ENCODE data around the gene UVRAG. TPM values are rescaled to one million over a fixed set of nuclear protein-coding genes. Genes with fewer than 3 reads are reported as not detected.
A peak's percentile ranks its signal among the peaks of the same experiment; 100 is the strongest.
"Not testable (repeated sequence)": the region's sequence is repeated elsewhere in the genome, so short reads cannot be mapped to it uniquely, and the experiment has no call there.

UVRAG gene
- total RNA-seq, 1 experiment from 2014 or later = 18.0 TPM

- DNase-seq (ENCODE audit: low read depth) = no peak
Measured at GRCh38 chr11:75874684-75875341, 59.8 kb downstream of the UVRAG start.

DNA sequence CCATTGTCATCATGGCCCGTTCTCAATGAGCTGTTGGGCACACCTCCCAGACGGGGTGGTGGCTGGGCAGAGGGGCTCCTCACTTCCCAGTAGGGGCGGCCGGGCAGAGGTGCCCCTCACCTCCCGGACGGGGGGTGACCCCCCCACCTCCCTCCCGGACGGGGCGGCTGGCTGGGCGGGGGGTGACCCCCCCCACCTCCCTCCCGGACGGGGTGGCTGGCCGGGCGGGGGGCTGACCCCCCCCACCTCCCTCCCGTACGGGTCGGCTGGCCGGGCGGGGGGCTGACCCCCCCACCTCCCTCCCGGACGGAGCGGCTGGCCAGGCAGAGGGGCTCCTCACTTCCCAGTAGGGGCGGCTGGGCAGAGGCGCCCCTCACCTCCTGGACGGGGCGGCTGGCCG, 62.3 kb downstream of the UVRAG start:
- not testable (repeated sequence) for DNase-seq (ENCODE audit: low read depth)

DNA sequence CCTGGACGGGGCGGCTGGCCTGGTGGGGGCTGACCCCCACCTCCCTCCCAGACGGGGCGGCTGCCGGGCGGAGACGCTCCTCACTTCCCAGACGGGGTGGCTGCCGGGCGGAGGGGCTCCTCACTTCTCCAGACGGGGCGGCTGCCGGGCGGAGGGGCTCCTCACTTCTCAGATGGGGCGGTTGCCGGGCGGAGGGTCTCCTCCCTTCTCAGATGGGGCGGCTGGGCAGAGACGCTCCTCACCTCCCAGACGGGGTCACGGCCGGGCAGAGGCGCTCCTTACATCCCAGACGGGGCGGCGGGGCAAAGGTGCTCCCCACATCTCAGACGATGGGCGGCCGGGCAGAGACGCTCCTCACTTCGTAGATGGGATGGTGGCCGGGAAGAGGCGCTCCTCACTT, 62.9 kb downstream of the UVRAG start:
- not testable (repeated sequence) for DNase-seq (ENCODE audit: low read depth)

DNA sequence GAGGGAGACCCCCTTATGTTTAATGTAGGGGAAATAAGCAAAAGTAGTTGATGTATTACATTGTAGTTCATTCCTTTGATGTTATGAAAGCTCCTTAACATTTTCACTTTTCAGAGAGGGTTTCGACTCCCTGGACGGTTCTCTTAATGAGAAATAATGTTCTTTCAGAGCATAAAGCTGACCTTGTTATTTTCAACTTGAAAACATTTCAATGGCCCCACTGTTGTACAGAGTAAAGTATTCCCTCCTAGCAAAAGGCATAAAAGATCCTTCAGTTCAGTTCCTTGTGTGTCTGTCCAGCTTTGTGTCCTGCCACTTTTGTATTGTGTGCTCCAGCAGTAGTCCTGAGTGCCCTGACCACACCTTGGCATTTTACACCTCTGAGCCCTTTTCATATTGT, 63.9 kb downstream of the UVRAG start:
- no peak for DNase-seq (ENCODE audit: low read depth)

- DNase-seq (ENCODE audit: low read depth) = no peak
Measured at GRCh38 chr11:75879737-75880136, 64.7 kb downstream of the UVRAG start.

- DNase-seq (ENCODE audit: low read depth) = not testable (repeated sequence)
Measured at GRCh38 chr11:75880343-75880742, 65.3 kb downstream of the UVRAG start.

DNA sequence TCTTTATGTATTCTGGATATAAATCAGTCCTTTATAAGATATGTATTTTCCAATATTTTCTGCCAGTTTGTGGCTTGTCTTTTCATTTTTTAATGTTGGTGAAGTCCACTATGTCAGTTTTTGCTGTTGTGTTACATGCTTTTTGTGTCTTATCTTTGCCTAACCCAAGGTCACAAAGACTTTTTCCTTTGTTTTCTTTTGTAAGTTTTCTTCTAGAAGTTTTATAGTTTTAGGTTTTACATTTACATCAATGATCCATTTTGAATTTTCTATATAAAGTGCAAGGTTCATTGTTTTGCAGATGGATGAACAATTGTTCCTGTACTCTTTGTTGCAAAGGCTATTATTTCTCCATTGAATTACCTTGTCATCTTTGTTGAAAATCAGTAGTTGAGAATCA, 69.3 kb downstream of the UVRAG start:
- no peak for DNase-seq (ENCODE audit: low read depth)

DNA sequence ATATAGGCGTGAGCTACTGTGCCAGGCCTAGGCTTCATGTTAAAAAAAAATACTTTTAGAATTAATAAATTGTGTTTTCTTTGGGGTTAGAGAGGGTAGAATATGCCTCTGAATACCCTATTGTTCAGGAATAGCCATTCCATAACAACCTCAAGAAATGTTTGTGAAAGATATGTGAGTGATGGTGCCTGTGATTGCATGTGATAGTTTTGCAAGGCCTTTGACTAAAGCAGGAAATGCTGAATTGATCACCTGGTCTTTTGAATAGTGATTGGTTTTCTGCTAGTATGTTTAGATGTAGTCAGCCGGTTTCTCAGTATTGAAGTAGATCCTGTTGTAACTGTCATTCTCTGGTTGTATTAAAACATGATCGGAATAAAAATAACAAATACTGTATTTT, 73.4 kb downstream of the UVRAG start:
- no peak for DNase-seq (ENCODE audit: low read depth)

DNA sequence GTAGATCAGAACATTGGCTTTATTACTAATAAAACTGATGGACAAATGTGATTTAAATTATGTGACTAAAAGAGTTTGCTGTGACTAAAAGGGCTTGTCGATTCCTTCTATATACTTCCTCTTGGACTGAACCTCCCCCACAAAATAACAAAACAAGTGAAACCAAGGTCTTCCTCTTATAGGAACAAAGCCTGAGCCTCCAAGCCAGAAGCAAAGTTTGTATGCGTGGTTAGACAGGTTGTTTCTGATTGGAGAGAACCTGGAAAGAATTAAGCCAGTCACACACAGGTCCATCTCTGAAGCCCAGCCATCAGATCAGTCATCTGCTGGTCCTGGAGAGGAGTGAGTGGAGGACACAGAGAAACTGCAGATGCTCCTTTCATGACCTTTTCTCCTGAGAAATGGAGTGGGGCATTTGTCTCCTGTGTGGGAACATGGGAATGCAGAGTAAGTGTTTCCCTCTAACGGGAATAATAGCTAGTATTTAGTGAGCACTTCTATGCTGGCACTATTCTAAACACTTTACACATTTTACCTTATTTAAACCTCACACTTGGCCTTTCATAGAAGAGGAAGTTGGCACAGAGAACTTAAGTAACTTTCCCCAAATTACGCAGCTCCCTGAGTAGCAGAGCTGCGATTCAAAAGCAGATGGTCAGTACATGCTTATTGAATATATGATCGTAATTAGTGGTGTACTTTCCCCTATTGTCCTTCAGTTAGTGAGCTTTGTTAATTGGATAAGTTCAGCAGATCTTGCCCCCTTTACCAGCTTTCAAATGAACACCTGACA, 77.1 kb downstream of the UVRAG start:
- DNase-seq (ENCODE audit: low read depth) = no peak

DNA sequence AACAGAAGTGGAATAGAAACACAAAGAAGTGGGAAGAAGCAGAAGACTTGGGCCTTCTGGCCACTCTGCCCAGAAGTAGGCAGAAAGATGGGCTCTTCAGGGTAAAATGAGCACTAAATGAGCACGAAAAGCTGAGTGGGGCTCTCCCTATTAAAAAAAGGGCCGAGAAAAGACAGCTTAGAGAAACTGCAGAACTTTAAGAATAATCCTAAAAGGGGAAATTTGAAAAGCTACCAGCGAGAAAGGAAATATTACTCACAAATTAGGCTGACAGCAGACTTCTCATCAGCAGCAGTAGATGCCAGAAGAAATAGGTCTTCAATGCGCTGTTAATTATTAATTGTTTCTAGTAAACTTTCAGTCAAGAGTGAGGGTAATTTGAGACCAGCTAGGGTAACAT, 78.2 kb downstream of the UVRAG start:
- no peak for DNase-seq (ENCODE audit: low read depth)

DNA sequence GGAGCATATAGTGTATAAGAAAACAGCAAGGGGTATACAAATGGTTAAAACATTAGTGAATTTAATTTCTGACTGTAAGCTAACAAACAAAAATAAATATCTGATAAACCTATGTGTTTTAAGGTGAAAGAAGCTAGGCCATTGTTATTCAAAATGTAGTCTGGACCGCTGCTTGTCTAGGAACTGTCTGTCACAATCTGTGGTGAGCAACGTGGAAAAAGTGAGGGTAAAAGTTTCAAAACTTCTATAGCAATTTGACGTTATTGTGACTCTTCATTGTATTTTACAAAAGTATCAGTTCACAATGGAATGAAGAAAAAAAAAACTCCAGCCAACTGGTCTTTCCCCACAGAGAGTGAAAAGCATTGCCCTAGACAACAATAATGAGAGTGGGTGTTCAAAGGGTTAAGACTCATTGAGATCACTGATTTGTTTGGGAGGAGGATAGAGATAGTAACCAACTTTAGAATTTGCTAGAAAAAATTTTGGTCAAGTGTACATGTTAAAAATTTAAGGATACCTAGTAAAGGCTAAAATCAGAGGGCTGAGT, 79.1 kb downstream of the UVRAG start:
- no peak for DNase-seq (ENCODE audit: low read depth)

GRCh38 chr11:75896843-75897419, 81.9 kb downstream of the UVRAG start:
- DNase-seq (ENCODE audit: low read depth) = peak; percentile 48

GRCh38 chr11:75898871-75899270, 83.9 kb downstream of the UVRAG start:
- no peak for DNase-seq (ENCODE audit: low read depth)

GRCh38 chr11:75899806-75900205, 84.8 kb downstream of the UVRAG start:
- DNase-seq (ENCODE audit: low read depth) = no peak

DNA sequence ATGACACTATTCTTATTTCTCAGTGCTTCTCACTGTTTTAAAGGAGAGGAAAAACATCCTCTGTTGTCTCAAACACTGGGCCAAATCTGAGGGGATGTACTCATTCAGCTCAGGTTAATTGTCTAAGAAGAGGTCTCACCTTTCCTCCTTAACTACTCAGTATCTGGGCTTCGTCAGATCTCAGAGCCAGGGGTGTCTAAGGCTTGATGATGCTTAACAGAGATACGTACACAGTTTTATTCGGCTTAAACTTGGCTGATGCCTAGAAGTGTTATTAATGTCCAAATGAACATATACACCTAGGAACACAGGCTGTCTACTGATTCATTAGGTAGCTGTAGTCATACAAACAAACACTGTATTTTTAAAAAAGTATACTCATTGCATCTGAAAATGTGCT, 85.8 kb downstream of the UVRAG start:
- DNase-seq (ENCODE audit: low read depth) = no peak

GRCh38 chr11:75902631-75903030, 87.6 kb downstream of the UVRAG start:
- no peak for DNase-seq (ENCODE audit: low read depth)

DNA sequence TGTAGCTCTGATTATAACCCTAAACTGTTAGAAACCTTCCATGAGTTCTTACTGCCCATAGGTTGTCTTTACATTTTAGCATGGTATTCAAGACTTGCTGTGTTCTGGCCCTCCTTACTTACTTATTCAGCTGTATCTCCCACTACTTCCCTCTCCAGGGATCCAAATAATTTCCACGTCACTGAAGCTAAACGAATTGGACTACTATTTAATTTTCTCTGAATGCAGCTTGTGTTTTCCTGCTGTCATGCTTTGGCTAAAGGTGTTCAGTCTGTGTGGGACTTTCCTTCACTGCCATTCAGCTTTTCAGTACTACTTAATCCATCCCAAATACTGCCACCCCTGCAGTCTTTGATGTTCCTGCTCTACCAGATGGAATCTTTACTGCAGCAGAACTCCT, 88.3 kb downstream of the UVRAG start:
- no peak for DNase-seq (ENCODE audit: low read depth)

DNA sequence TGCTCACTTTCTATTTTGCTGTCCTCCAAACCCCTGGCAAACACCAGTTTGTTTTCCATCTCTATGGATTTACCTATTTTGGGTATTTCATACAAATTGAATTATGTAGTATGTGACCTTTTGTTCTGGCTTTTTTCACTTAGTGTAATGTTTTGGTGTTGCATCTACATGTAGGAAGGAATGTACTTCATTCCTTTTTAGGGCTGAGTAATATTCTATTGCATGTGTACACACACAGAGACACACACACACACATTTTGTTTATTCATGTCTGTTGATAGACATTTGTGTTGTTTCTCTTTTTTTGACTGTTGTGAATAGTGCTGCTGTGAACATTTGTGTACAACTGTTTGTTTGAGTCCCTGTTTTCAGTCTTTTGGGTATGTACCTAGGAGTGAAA, 90.4 kb downstream of the UVRAG start:
- no peak for DNase-seq (ENCODE audit: low read depth)

GRCh38 chr11:75907906-75908527, 93.0 kb downstream of the UVRAG start:
- DNase-seq (ENCODE audit: low read depth) = no peak

DNA sequence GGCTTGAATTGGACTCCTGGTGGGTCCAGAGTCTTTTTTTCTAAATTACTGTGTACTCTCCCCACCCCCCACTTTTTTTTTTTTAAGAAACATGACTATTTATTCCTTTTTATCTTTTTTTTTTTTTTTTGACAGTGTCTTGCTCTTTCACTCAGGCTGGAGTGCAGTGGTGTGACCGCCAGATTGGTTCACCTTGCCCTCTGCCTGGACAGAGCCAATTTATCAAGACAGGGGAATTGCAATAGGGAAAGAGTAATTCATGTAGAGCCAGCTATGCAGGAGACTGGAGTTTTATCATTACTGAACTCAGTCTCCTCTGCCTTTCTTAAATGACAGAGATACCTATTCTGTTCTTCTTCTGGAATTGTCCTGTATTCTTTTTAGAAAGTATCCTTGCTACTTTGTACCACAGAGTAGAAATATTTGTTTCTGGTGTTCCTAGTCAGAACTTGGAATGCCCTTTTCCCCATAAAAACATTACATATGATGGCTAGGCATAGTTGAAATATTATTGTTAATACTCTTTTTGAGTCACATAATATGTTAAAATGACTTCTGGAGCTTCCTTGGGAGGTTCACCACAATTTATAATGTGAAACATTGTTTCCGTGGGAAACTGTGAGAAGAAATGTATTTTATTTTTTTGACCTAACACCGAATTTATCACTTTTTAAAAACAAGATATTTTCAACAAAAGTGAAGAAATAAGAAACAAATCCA, 95.6 kb downstream of the UVRAG start:
- no peak for DNase-seq (ENCODE audit: low read depth)

GRCh38 chr11:75911459-75911858, 96.4 kb downstream of the UVRAG start:
- no peak for DNase-seq (ENCODE audit: low read depth)

GRCh38 chr11:75913984-75914383, 99.0 kb downstream of the UVRAG start:
- no peak for DNase-seq (ENCODE audit: low read depth)

Measured in M059J (cell line).